Testis (tissue), 2 donors: ENCODE measurements around the gene TTLL10.

Experiments
- CTCF ChIP-seq, 3 experiments: fragments of 450-650 bp in 2 of 3; fragments of 200-600 bp in 1 of 3; sonication (generic) in 1 of 3; IDR thresholded peaks; one replicate each; pipeline ENCODE4 v1.5.1; 2016 to 2019; ENCODE audit warnings: antibody characterized with exemption in 3 of 3, mild to moderate bottlenecking in 2 of 3, moderate library complexity in 1 of 3
- POLR2A ChIP-seq: fragments of 450-650 bp; IDR thresholded peaks from one replicate; pipeline ENCODE4 v1.6.1; 2017; ENCODE audit warnings: antibody characterized with exemption, mild to moderate bottlenecking, moderate library complexity

- TF ChIP-seq POLR2A (no peak), CTCF (IDR thresholded peaks at IDR 0.05) (no peak)
Measured at GRCh38 chr1:1167398-1167821, 6.3 kb upstream of the TTLL10 start.
